Measurements from ENCODE around the gene DSTN.

DSTN gene

DNA sequence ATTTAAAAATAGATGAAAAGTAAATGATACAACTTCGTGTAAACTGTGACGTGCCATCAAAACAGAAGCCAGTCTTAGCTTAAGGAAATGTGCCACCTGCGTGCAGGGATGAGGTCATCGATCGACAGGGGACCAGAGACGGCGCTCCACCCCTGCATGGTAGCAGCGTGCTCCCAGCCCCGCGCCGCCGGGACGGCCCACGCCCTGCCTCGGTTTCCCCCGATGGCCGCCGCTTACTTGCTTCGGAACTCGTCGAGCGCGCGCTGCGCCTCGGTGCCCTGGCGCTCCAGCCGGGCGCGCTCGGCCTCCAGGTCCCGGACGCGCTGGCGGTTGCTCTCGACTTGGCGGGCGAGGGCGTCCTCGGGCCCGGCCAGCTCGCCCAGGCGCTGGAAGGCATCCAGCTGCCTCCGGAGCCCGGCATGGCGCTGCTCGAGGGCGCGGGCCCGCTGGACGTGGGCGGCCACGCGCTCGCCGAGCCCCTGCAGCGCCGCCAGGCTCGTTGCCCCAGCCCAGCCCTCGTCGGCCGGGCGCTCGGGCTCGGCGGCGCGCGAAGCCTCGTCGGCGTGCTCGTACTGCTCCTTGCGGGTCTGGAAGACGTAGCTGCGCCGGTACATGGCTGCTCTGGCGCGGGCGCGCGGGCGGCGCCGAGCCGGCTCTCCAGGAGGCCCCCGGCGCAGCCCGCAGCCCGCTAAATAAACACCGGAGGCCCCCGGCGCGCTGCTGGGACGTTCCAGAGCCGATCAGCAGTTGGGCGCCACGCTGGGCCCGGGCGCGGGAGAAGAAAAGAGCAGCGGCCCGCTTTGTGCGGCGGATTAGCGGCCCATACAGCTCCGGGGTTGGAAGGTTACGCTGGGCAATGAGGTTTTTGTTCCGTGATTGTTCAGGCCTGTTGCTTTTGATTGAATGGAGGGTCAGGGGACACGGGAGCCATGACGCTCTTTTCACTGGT, 38.9 kb upstream of the DSTN start, which contains the start of gene BFSP1:
Gene BFSP1 (minus strand): TSS at position 664 of the 949 bp plus-strand sequence. CDS start 50 bp downstream, at position 614.
- Histone ChIP-seq H4K20me1 (ENCODE audit: insufficient read depth, low read length) (no peaks in the 10 kb centered on the region), H3K9ac (ENCODE audit: low read length) (peak within 1 kb of the TSS; percentile 19; the same call in 1 of the 2 replicates), H3K9me2 (ENCODE audit: low read depth, low read length) (no peaks in the 10 kb centered on the region), H3K4me3 (ENCODE audit: low read depth, low read length, poor library complexity, severe bottlenecking) (peak within 1 kb of the TSS; percentile 52), H3K9me3 (ENCODE audit: low read length) (no peaks in the 10 kb centered on the region), H3K27ac (ENCODE audit: low read depth, low read length, poor library complexity, severe bottlenecking) (no peak within 1 kb of the TSS), H3F3A (ENCODE audit: insufficient read depth, low read length) (no peaks in the 10 kb centered on the region), H3K4me1 (ENCODE audit: insufficient read depth, low read length, severe bottlenecking) (peaks cover 19% of the 10 kb centered on the region), H3K4me2 (ENCODE audit: low read length) (peak within 1 kb of the TSS; percentile 64), H3K27me3 (ENCODE audit: insufficient read depth, low read length) (peaks cover 6% of the 10 kb centered on the region; the same call in 1 of the 2 replicates), H2AFZ (ENCODE audit: low read length) (no peak within 1 kb of the TSS), H3K36me3 (ENCODE audit: insufficient read depth, low read length) (no peaks in the 10 kb centered on the region), H3K79me2 (ENCODE audit: insufficient read depth, low read length) (no peaks in the 10 kb centered on the region)
- TF ChIP-seq, protein P1, sequence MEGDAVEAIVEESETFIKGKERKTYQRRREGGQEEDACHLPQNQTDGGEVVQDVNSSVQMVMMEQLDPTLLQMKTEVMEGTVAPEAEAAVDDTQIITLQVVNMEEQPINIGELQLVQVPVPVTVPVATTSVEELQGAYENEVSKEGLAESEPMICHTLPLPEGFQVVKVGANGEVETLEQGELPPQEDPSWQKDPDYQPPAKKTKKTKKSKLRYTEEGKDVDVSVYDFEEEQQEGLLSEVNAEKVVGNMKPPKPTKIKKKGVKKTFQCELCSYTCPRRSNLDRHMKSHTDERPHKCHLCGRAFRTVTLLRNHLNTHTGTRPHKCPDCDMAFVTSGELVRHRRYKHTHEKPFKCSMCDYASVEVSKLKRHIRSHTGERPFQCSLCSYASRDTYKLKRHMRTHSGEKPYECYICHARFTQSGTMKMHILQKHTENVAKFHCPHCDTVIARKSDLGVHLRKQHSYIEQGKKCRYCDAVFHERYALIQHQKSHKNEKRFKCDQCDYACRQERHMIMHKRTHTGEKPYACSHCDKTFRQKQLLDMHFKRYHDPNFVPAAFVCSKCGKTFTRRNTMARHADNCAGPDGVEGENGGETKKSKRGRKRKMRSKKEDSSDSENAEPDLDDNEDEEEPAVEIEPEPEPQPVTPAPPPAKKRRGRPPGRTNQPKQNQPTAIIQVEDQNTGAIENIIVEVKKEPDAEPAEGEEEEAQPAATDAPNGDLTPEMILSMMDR (IDR thresholded peaks at IDR 0.05; ENCODE audit: low read length) = no peak
- no peak for TF ChIP-seq EZH2 (IDR thresholded peaks at IDR 0.05; ENCODE audit: borderline replicate concordance, low read length)

DNA sequence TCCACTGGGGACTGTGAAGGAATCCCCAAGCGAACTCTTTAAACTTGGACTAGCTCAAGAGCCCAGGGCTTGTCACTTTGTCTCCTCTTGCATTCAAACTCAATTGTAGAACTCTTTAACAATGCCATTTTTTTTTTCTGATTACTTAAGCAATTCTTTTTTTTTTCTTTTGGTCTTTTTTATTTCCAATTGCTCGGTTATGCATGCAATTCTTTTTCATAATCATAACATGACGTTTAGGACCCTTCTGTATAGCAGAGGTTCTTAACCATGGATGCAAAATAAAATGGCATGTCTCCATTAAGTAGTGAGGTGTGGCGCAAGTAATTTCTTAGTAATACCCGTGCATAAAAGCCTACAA, 38.2 kb upstream of the DSTN start:
- Histone ChIP-seq H3K27ac (ENCODE audit: low read depth, low read length, poor library complexity, severe bottlenecking) (no peak overlapping the region), H3K4me2 (ENCODE audit: low read length) (peak overlapping the region; percentile 64), H2AFZ (ENCODE audit: low read length) (no peak overlapping the region), H3K9ac (ENCODE audit: low read length) (peak overlapping the region; percentile 19; the same call in 1 of the 2 replicates), H3F3A (ENCODE audit: insufficient read depth, low read length) (no peaks in the 10 kb centered on the region), H4K20me1 (ENCODE audit: insufficient read depth, low read length) (no peaks in the 10 kb centered on the region), H3K9me2 (ENCODE audit: low read depth, low read length) (no peaks in the 10 kb centered on the region), H3K27me3 (ENCODE audit: insufficient read depth, low read length) (peaks cover 6% of the 10 kb centered on the region; the same call in 1 of the 2 replicates), H3K9me3 (ENCODE audit: low read length) (no peaks in the 10 kb centered on the region), H3K4me3 (ENCODE audit: low read depth, low read length, poor library complexity, severe bottlenecking) (peak overlapping the region; percentile 52), H3K36me3 (ENCODE audit: insufficient read depth, low read length) (no peaks in the 10 kb centered on the region), H3K4me1 (ENCODE audit: insufficient read depth, low read length, severe bottlenecking) (peaks cover 19% of the 10 kb centered on the region), H3K79me2 (ENCODE audit: insufficient read depth, low read length) (no peaks in the 10 kb centered on the region)
- TF ChIP-seq, protein P1 (IDR thresholded peaks at IDR 0.05; ENCODE audit: low read length) = no peak
- no peak for TF ChIP-seq EZH2 (IDR thresholded peaks at IDR 0.05; ENCODE audit: borderline replicate concordance, low read length)

DNA sequence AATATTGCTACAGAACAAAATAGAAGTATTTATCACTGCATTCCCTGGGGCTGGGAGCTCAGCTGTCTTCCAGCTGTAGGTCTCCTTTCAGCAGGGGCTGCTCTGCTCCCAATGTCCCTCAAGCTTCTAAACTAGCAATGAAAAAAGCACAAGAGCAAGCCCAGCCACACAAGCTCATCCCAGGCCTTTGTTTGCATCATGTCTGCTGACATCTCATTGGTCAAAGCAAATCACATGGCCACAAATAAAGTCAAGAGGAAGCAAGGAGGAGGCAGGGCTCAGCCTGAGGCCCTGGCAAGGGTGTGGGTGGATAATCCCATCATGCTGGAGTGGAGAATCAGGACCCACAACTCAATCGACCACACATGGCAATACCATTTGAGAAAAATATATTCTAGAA, 36.5 kb upstream of the DSTN start:
- H3K9ac ChIP-seq (ENCODE audit: low read length) = no peak overlapping the region
- no peak overlapping the region for H3K27ac ChIP-seq (ENCODE audit: low read depth, low read length, poor library complexity, severe bottlenecking)
- H4K20me1 ChIP-seq (ENCODE audit: insufficient read depth, low read length) = no peaks in the 10 kb centered on the region
- no peaks in the 10 kb centered on the region for H3K36me3 ChIP-seq (ENCODE audit: insufficient read depth, low read length)
- no peaks in the 10 kb centered on the region for H3F3A ChIP-seq (ENCODE audit: insufficient read depth, low read length)
- peaks cover 19% of the 10 kb centered on the region for H3K4me1 ChIP-seq (ENCODE audit: insufficient read depth, low read length, severe bottlenecking)
- H3K4me2 ChIP-seq (ENCODE audit: low read length) = no peak overlapping the region
- H3K27me3 ChIP-seq (ENCODE audit: insufficient read depth, low read length) = peaks cover 6% of the 10 kb centered on the region; the same call in 1 of the 2 replicates
- H3K9me3 ChIP-seq (ENCODE audit: low read length) = no peaks in the 10 kb centered on the region
- TF ChIP-seq, protein P1 (IDR thresholded peaks at IDR 0.05; ENCODE audit: low read length) = no peak
- H2AFZ ChIP-seq (ENCODE audit: low read length) = no peak overlapping the region
- no peaks in the 10 kb centered on the region for H3K79me2 ChIP-seq (ENCODE audit: insufficient read depth, low read length)
- no peaks in the 10 kb centered on the region for H3K9me2 ChIP-seq (ENCODE audit: low read depth, low read length)
- H3K4me3 ChIP-seq (ENCODE audit: low read depth, low read length, poor library complexity, severe bottlenecking) = no peak overlapping the region
